Stimulated activated CD8-positive, alpha-beta memory T cell treated with anti-CD3 and anti-CD28 coated beads, Interleukin-7, amount 100 ng/mL, for 48 hours (primary cell): ENCODE data around the gene TRPM6.
"Not testable (repeated sequence)": the region's sequence is repeated elsewhere in the genome, so short reads cannot be mapped to it uniquely, and the experiment has no call there.

Source experiments
- DNase-seq, 2 donors: peaks; one replicate each; pipeline ENCODE4 v3.0.0-alpha.2; 2020; ENCODE audit warnings: low read depth in 1 of 2; ENCODE audit errors: extremely low read depth in 1 of 2

Gene TRPM6, protein sequence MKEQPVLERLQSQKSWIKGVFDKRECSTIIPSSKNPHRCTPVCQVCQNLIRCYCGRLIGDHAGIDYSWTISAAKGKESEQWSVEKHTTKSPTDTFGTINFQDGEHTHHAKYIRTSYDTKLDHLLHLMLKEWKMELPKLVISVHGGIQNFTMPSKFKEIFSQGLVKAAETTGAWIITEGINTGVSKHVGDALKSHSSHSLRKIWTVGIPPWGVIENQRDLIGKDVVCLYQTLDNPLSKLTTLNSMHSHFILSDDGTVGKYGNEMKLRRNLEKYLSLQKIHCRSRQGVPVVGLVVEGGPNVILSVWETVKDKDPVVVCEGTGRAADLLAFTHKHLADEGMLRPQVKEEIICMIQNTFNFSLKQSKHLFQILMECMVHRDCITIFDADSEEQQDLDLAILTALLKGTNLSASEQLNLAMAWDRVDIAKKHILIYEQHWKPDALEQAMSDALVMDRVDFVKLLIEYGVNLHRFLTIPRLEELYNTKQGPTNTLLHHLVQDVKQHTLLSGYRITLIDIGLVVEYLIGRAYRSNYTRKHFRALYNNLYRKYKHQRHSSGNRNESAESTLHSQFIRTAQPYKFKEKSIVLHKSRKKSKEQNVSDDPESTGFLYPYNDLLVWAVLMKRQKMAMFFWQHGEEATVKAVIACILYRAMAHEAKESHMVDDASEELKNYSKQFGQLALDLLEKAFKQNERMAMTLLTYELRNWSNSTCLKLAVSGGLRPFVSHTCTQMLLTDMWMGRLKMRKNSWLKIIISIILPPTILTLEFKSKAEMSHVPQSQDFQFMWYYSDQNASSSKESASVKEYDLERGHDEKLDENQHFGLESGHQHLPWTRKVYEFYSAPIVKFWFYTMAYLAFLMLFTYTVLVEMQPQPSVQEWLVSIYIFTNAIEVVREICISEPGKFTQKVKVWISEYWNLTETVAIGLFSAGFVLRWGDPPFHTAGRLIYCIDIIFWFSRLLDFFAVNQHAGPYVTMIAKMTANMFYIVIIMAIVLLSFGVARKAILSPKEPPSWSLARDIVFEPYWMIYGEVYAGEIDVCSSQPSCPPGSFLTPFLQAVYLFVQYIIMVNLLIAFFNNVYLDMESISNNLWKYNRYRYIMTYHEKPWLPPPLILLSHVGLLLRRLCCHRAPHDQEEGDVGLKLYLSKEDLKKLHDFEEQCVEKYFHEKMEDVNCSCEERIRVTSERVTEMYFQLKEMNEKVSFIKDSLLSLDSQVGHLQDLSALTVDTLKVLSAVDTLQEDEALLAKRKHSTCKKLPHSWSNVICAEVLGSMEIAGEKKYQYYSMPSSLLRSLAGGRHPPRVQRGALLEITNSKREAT (N-terminal part only)

GRCh38 chr9:74887041-74887980 lies at the start of gene TRPM6:
Gene TRPM6 (minus strand): TSS chr9:74887921. CDS start chr9:74887856, 65 bp downstream.
- DNase-seq: peak in 1 of 2 donors; percentile 17

- DNase-seq: no peak
Observed at GRCh38 chr9:74935008-74935407, 47.3 kb upstream of the TRPM6 start.

GRCh38 chr9:74921737-74922136 lies 34.0 kb upstream of the TRPM6 start:
- DNase-seq: no peak

- DNase-seq: no peak
Observed at GRCh38 chr9:74920944-74921626, 33.4 kb upstream of the TRPM6 start.

DNA sequence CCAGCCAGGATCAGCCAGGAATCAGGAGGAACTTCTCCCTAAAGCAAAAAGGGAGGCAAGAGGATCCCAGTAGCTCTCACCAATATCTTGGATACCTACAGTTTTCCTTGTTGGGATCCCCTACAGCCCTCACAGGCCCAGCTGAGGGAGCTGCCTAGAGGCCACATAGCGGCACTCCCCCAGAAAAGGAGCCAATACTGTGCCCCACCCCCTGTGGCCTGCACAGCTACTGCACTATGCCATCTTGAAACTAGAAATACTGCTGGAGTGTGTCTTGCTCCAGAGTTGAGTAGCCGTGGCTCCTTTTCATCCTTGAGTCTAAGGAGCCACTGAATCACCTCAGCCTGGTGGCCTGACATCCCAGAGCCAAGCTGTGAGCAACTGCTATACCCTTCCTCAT lies 22.3 kb upstream of the TRPM6 start:
- no peak for DNase-seq

- no peak for DNase-seq
Observed at GRCh38 chr9:74908665-74909064, 20.9 kb upstream of the TRPM6 start.

DNA sequence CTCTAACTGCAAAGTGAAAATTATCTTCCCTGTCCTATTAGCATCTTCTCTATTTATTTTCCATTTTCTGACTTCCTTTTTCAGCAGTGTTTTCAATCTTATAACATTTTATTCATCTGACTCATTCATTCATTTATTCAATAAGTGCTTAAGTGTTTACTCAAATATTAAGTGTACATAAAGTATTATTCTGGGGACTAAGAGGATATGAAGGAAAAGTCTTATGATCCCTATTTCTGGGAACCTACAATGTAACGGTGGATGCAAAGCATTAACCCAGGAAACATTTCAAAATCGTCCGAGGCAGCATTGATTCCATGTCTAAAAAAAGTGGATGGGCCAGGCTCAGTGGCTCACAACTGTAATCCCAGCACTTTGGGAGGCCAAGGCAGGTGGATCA lies 19.4 kb upstream of the TRPM6 start:
- no peak for DNase-seq

- no peak for DNase-seq
Observed at GRCh38 chr9:74901001-74901400, 13.3 kb upstream of the TRPM6 start.

GRCh38 chr9:74888449-74888848 lies 728 bp upstream of the TRPM6 start:
- not testable (repeated sequence) for DNase-seq

- no peak for DNase-seq
Observed at GRCh38 chr9:74887981-74888370, 255 bp upstream of the TRPM6 start.

- DNase-seq: no peak
Observed at GRCh38 chr9:74876382-74876949, 11.3 kb downstream of the TRPM6 start.

DNA sequence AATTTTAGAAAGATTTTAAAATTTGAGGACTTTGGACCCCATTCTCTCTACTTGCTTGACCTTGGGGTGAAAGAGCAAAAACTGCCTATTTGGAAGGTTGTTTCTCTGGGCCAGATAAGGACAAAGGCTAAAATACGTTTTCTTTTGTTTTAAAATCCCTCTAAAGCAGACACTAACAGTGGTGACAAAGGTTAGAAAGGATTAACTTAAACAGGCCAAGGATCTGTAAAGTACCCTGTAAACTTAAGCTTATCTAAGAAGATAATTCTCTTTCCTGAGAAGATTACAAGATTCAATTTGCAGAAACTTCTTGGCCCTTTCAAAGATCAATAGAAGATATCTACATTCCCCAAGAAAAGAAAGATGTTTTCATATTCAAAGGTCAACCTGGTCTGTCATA lies 12.1 kb downstream of the TRPM6 start:
- no peak for DNase-seq

- DNase-seq: no peak
Observed at GRCh38 chr9:74874220-74874619, 13.5 kb downstream of the TRPM6 start.

- DNase-seq: no peak
Observed at GRCh38 chr9:74872619-74873233, 15.0 kb downstream of the TRPM6 start.

- DNase-seq: no peak
Observed at GRCh38 chr9:74867483-74867882, 20.2 kb downstream of the TRPM6 start.

GRCh38 chr9:74865177-74865576 lies 22.5 kb downstream of the TRPM6 start:
- DNase-seq: no peak

DNA sequence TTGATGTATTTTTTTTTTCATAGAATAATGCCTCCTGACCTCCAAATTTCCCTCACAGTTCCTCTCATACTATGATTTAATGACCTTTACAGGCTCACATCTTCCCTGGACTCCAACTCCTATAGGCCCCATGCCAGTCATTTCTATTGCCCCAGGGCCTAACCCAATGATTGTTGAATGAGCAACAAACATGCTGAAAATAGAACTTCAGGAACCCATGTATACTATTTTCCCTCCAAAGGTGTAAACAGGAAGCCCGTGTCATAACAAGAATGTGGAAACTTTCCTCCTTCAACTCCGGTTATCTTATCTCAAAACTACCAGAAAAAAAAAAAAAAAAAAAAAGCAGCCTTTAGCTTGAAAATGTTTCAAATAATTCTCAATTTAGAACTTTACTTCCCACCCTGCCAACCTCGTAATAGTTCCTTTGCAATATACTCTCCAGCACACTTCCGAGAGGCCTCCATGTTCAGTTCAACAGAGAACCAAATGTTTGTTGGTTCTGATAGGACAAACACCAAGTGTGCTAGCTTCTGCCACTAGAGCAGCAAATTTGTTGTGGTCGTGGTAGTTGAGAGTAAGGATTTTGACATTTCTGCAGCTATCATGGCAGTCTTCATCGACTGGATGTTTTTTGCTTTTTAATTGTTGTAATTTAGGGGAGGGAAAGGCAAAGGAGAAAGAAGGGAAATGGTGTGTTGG lies 25.8 kb downstream of the TRPM6 start:
- DNase-seq: no peak

DNA sequence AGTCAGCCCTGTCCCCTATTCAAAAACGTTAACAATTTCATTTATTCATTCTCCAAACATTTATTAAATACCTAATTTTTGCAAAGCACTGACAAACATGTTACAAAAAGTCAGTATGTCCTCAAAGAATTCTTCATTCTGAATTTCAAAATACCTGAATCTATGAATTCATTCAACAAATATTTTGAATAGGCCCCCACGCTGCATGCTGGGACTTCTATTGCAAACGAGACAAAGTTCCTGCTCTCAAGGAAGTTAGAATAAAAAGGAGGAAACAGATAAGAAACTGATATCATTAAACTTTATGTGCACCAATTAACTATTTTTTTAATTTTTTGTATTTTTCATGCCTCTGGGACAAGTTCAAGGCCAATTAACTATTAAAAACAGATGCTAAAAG lies 26.6 kb downstream of the TRPM6 start:
- DNase-seq: no peak
